ENCODE measurements around the gene FBXL15.

Gene FBXL15

DNA sequence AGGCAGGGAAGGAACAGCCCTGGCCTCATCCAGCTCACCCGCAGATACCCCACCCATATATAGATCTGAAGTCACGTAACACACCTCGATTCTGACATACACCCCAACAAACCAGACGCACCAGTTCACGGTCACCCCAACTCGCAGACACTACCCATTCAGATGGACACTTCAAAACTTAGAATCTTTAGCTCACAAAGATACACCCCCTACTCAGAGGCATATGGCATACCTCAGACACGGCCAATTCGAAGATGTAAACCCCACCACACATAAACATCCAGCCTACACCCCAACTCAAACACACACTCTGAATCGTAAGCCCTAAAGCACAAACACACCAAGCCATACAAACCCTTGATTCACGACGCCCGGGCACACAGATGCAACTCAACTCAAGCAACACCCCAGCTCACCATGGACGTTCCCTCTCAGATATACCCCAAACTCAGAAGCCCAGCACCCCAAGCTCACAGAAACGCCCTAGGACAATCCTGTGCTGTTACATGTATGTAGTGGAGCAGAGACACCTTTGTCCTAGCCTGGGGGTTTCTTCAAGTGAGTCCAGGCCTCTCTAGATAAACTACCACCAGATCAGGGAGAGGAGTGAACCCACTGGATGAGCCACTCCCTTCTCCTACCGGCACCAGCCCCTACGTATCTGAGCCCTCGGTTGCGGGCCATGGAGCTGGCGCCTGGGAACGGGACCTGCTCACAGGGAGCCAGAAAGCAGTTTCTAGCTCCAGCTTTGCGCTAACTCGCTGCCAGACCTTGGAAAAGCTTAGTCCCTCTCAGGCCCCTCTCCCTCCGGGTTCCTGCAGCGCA is 10.8 kb upstream of the FBXL15 start:
- TF ChIP-seq, protein P1, sequence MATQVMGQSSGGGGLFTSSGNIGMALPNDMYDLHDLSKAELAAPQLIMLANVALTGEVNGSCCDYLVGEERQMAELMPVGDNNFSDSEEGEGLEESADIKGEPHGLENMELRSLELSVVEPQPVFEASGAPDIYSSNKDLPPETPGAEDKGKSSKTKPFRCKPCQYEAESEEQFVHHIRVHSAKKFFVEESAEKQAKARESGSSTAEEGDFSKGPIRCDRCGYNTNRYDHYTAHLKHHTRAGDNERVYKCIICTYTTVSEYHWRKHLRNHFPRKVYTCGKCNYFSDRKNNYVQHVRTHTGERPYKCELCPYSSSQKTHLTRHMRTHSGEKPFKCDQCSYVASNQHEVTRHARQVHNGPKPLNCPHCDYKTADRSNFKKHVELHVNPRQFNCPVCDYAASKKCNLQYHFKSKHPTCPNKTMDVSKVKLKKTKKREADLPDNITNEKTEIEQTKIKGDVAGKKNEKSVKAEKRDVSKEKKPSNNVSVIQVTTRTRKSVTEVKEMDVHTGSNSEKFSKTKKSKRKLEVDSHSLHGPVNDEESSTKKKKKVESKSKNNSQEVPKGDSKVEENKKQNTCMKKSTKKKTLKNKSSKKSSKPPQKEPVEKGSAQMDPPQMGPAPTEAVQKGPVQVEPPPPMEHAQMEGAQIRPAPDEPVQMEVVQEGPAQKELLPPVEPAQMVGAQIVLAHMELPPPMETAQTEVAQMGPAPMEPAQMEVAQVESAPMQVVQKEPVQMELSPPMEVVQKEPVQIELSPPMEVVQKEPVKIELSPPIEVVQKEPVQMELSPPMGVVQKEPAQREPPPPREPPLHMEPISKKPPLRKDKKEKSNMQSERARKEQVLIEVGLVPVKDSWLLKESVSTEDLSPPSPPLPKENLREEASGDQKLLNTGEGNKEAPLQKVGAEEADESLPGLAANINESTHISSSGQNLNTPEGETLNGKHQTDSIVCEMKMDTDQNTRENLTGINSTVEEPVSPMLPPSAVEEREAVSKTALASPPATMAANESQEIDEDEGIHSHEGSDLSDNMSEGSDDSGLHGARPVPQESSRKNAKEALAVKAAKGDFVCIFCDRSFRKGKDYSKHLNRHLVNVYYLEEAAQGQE (IDR thresholded peaks at IDR 0.05; ENCODE audit: insufficient read depth in 1 of 2, low read depth in 2 of 2, low read length in 2 of 2): no peak
- TF ChIP-seq TAF1 (IDR thresholded peaks at IDR 0.05; ENCODE audit: borderline replicate concordance, insufficient read depth, low read length) (no peak), SIN3A (IDR thresholded peaks at IDR 0.05; ENCODE audit: borderline replicate concordance, insufficient read depth, low read length) (no peak), FOXP2 (optimal IDR thresholded peaks at IDR 0.05; ENCODE audit: borderline replicate concordance, extremely low read depth, extremely low read length, insufficient read depth) (no peak)

DNA sequence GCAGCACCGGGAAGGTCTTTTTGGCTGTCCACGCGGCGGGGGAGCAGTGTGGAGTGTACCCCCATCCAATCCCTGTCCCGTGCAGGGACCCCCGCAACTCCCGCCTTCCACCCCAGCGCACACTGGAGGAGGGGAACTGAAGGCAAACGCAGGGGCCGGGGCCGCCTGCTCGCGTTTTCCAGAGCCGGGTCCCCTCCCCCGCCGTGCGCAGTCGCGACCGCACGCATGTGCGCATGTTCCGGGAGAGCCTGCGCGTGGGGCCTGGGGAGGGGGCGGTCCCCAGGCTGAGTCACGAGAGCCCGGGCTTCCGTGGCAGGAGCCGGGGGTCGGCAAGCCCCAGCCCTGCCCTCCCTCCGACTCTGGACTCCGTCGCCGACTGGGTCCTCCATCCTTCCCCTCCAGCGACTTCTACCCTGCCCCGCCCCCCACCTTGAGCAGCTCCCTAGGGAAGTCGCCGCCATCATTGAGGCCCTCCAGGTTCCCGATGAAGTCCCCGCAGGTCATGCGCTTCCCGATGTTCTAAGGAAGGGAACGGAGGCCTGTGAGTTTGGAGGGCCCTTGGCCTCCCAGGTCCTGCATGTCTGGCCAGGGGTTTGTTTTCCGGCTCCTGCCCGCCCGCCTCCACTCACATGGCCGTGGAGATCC is 10.1 kb upstream of the FBXL15 start:
- TF ChIP-seq SIN3A (IDR thresholded peaks at IDR 0.05; ENCODE audit: borderline replicate concordance, insufficient read depth, low read length) (no peak), POLR2AphosphoS5 (IDR thresholded peaks at IDR 0.05; ENCODE audit: low read depth, low read length) (no peak), TAF1 (IDR thresholded peaks at IDR 0.05; ENCODE audit: borderline replicate concordance, insufficient read depth, low read length) (no peak), FOXP2 (optimal IDR thresholded peaks at IDR 0.05; ENCODE audit: borderline replicate concordance, extremely low read depth, extremely low read length, insufficient read depth) (no peak)
- TF ChIP-seq, protein P1 (IDR thresholded peaks at IDR 0.05; ENCODE audit: insufficient read depth in 1 of 2, low read depth in 2 of 2, low read length in 2 of 2): no peak

DNA sequence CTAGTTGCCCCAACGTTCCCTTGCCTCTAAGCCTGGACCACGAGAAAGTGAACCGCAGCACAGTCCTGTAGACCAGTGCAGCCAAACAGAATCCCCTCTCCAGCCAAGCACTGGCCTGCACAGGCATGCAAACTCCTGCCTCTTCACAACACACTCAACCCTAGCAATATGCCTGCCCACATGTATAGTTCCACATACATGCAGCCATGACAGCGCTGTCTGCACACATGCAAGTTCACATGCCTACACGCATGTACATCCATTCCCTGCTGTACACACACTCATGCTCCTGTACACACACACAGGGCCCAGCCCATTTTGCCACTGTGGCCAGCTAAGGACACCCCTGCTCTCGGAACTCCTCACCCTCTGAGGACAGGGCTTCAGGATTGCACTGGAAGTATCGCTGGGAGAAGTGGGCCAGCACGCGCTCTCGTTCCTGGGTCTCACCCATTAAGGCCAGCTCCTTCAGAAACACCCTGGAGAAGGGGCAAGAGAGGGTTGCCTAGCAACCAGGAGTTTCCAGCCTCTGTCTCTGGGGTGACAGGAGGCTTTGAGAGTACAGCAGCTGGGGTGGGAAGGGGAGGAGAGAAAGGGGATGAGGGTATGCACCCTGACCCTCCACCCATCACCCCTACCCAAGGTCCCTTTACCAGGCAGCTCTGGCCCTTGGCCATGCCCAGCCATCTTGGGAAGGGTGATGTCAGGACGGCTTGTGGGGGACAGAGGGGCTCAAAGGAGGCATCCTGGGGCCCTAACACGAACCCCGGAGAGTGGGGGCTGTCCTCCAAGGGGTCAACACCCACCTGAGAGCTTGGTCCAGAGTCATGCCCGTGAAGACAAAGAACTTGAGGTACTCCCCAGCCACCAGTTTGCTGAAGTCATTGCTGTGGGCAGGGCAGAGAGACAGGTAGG is 9.0 kb upstream of the FBXL15 start:
- no peak for TF ChIP-seq POLR2AphosphoS5 (IDR thresholded peaks at IDR 0.05; ENCODE audit: low read depth, low read length)
- no peak for TF ChIP-seq FOXP2 (optimal IDR thresholded peaks at IDR 0.05; ENCODE audit: borderline replicate concordance, extremely low read depth, extremely low read length, insufficient read depth)
- no peak for TF ChIP-seq TAF1 (IDR thresholded peaks at IDR 0.05; ENCODE audit: borderline replicate concordance, insufficient read depth, low read length)
- TF ChIP-seq, protein P1 (IDR thresholded peaks at IDR 0.05; ENCODE audit: insufficient read depth in 1 of 2, low read depth in 2 of 2, low read length in 2 of 2): no peak
- TF ChIP-seq SIN3A (IDR thresholded peaks at IDR 0.05; ENCODE audit: borderline replicate concordance, insufficient read depth, low read length): no peak

DNA sequence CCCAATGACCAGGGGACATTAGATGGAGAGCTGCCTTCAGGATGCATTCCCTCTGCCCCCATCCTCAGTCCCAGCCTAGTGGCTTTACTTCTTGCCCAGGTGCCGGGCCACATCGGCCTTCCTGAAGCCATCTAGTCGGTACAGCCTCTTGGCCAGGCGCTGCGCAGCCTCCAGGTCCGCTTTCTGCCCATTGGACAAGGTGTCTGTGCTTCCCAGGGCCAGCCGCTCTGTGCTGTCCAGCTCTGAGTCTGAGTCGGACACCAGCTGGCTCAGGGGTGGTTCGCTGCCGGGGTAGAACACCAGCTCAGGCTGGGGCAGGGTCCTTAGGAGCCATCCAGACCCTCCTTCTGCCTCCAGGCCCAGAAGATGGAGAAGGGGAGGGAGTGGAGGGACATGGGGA is 8.3 kb upstream of the FBXL15 start:
- TF ChIP-seq, protein P1 (IDR thresholded peaks at IDR 0.05; ENCODE audit: insufficient read depth in 1 of 2, low read depth in 2 of 2, low read length in 2 of 2): no peak
- TF ChIP-seq TAF1 (IDR thresholded peaks at IDR 0.05; ENCODE audit: borderline replicate concordance, insufficient read depth, low read length) (no peak), POLR2AphosphoS5 (IDR thresholded peaks at IDR 0.05; ENCODE audit: low read depth, low read length) (no peak), FOXP2 (optimal IDR thresholded peaks at IDR 0.05; ENCODE audit: borderline replicate concordance, extremely low read depth, extremely low read length, insufficient read depth) (no peak), SIN3A (IDR thresholded peaks at IDR 0.05; ENCODE audit: borderline replicate concordance, insufficient read depth, low read length) (no peak)

Data from PFSK-1 (cell line).